ENCODE measurements around the gene MAOB.
"Not testable (repeated sequence)": the region's sequence is repeated elsewhere in the genome, so short reads cannot be mapped to it uniquely, and the experiment has no call there.

DNA sequence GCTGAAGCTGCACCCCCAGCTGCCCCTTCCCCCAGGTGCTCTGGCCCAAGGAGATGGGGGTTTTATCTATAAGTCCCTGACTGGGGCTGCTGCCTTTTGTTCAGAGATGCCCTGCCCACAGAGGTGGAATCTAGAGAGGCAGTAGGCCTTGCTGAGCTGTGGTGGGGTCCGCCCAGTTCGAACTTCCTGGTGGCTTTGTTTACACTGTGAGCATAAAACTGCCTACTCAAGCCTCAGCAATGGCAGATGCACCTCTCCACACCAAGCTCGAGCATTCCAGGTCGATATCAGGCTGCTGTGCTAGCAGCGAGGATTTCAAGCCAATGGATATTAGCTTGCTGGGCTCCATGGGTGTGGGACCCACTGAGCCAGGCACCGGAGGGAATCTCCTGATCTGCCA is 155.0 kb downstream of the MAOB start:
- not testable (repeated sequence) for TF ChIP-seq POLR2A, POLR2AphosphoS5 (IDR thresholded peaks at IDR 0.05)
- TF ChIP-seq, protein P1, sequence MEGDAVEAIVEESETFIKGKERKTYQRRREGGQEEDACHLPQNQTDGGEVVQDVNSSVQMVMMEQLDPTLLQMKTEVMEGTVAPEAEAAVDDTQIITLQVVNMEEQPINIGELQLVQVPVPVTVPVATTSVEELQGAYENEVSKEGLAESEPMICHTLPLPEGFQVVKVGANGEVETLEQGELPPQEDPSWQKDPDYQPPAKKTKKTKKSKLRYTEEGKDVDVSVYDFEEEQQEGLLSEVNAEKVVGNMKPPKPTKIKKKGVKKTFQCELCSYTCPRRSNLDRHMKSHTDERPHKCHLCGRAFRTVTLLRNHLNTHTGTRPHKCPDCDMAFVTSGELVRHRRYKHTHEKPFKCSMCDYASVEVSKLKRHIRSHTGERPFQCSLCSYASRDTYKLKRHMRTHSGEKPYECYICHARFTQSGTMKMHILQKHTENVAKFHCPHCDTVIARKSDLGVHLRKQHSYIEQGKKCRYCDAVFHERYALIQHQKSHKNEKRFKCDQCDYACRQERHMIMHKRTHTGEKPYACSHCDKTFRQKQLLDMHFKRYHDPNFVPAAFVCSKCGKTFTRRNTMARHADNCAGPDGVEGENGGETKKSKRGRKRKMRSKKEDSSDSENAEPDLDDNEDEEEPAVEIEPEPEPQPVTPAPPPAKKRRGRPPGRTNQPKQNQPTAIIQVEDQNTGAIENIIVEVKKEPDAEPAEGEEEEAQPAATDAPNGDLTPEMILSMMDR (IDR thresholded peaks at IDR 0.05), result not testable (repeated sequence)

Measured in stomach (tissue), 4 donors.